MCF 10A (cell line): ENCODE data around the gene ABCG1. TPM values are rescaled to one million over a fixed set of nuclear protein-coding genes. Genes with fewer than 3 reads are reported as not detected.

Source experiments
- BruUV-seq: library from RNA; stranded (reverse); fragments of 400-500 nt; replicated peaks from 2 replicates; lab custom pipeline; 2021; lab: Mats Ljungman, UMichigan
- CTCF ChIA-PET: fragments of 300-600 bp; sonication (Branson Sonifier 250); formaldehyde crosslinking; extraction: SDS; loops from one replicate; lab custom pipeline; 2021; ENCODE audit warnings: antibody characterized with exemption, inconsistent platforms; lab: Yijun Ruan, JAX
- POLR2A ChIA-PET: fragments of 300-600, 350-650 bp; sonication (Branson Sonifier 250); formaldehyde crosslinking; extraction: SDS; loops from one replicate; lab custom pipeline; 2020; ENCODE audit warnings: antibody characterized with exemption, inconsistent platforms; lab: Yijun Ruan, JAX
- DNase-seq: peaks from one replicate; pipeline ENCODE4 v3.0.0-alpha.2; 2018; ENCODE audit not compliant: unreplicated experiment
- H3K27ac Mint-ChIP-seq: one replicate; pipeline ENCODE4 v1.8.0; 2022; ENCODE audit warnings: mild to moderate bottlenecking, low read depth, mixed read lengths; ENCODE audit not compliant: unreplicated experiment
- H3K27me3 Mint-ChIP-seq: one replicate; pipeline ENCODE4 v1.8.0; 2022; ENCODE audit warnings: mixed read lengths; ENCODE audit not compliant: insufficient read depth, unreplicated experiment
- H3K36me3 Mint-ChIP-seq: one replicate; pipeline ENCODE4 v1.8.0; 2022; ENCODE audit warnings: mild to moderate bottlenecking, moderate library complexity, mixed read lengths; ENCODE audit not compliant: insufficient read depth, unreplicated experiment
- H3K4me1 Mint-ChIP-seq: one replicate; pipeline ENCODE4 v1.8.0; 2022; ENCODE audit warnings: mixed read lengths; ENCODE audit not compliant: insufficient read depth, unreplicated experiment
- H3K4me3 Mint-ChIP-seq: one replicate; pipeline ENCODE4 v1.8.0; 2022; ENCODE audit warnings: mild to moderate bottlenecking, moderate library complexity, mixed read lengths; ENCODE audit not compliant: unreplicated experiment
- H3K9me3 Mint-ChIP-seq: one replicate; pipeline ENCODE4 v1.8.0; 2022; ENCODE audit warnings: mixed read lengths; ENCODE audit not compliant: unreplicated experiment
- CTCF ChIP-seq: fragments of 200-600 bp; IDR thresholded peaks from one replicate; pipeline ENCODE4 v1.8.0; 2022; ENCODE audit warnings: antibody characterized with exemption, mild to moderate bottlenecking; ENCODE audit not compliant: unreplicated experiment
- intact Hi-C: fragments of 100-400 bp; cut with micrococcal nuclease; formaldehyde crosslinking; loops from 2 replicates; pipeline ENCODE4 v1.14.1; 2022
- total RNA-seq: library from RNA; stranded (reverse); gene quantifications from 2 replicates; pipeline ENCODE4 v1.2.3, GENCODE V29; 2022

The ABCG1 gene
- total RNA-seq, 1 experiment from 2014 or later = 25.5 TPM

- no peak overlapping the region for H3K27ac Mint-ChIP-seq
- no peaks in the 10 kb centered on the region for H3K36me3 Mint-ChIP-seq
- ChIA-PET CTCF (no interaction called here), POLR2A (no interaction called here)
- H3K4me1 Mint-ChIP-seq = peaks cover 14% of the 10 kb centered on the region
- no TSS peak for BruUV-seq
- TF ChIP-seq CTCF = no peak
- H3K4me3 Mint-ChIP-seq = no peak overlapping the region
- H3K27me3 Mint-ChIP-seq = no peaks in the 10 kb centered on the region
- intact Hi-C loops = no loop called here
- no peaks in the 10 kb centered on the region for H3K9me3 Mint-ChIP-seq
- no peak for DNase-seq
Measured at GRCh38 chr21:42256316-42256715, 37.4 kb downstream of the ABCG1 start.

GRCh38 chr21:42257091-42257765, 38.3 kb downstream of the ABCG1 start:
- Mint-ChIP-seq H3K27ac (no peak overlapping the region), H3K27me3 (no peaks in the 10 kb centered on the region), H3K4me1 (peaks cover 14% of the 10 kb centered on the region), H3K9me3 (no peaks in the 10 kb centered on the region), H3K4me3 (no peak overlapping the region), H3K36me3 (no peaks in the 10 kb centered on the region)
- DNase-seq = no peak
- ChIA-PET POLR2A (interaction anchor here (0.7 to 0.9 kb wide), 2 partner anchors 11 to 22 kb away, joined by 3 to 7 read pairs; no protein-coding TSS in a partner anchor), CTCF (interaction anchor here (0.5 to 1.4 kb wide), 3 partner anchors 35 to 248 kb away, joined by 3 to 4 read pairs (median 3); no protein-coding TSS in a partner anchor)
- intact Hi-C loops = no loop called here
- BruUV-seq = no TSS peak
- no peak for TF ChIP-seq CTCF

- no TSS peak for BruUV-seq
- intact Hi-C loops = loop anchor here (1.0 kb wide), 2 partner anchors 94 to 113 kb away; no protein-coding TSS in a partner anchor
- H3K36me3 Mint-ChIP-seq = no peaks in the 10 kb centered on the region
- no peaks in the 10 kb centered on the region for H3K27me3 Mint-ChIP-seq
- no peaks in the 10 kb centered on the region for H3K9me3 Mint-ChIP-seq
- POLR2A ChIA-PET = interaction anchor here (0.6 to 0.8 kb wide), 4 partner anchors 23 to 87 kb away, joined by 3 read pairs; no protein-coding TSS in a partner anchor
- peak; percentile 87 for TF ChIP-seq CTCF
- H3K4me3 Mint-ChIP-seq = no peak overlapping the region
- H3K27ac Mint-ChIP-seq = no peak overlapping the region
- DNase-seq = peak; percentile 67
- peaks cover 14% of the 10 kb centered on the region for H3K4me1 Mint-ChIP-seq
- CTCF ChIA-PET = interaction anchor here (0.6 to 3.3 kb wide), 20 partner anchors 13 to 388 kb away, joined by 3 to 26 read pairs (median 5); no protein-coding TSS in a partner anchor
Measured at GRCh38 chr21:42258150-42258884, 39.4 kb downstream of the ABCG1 start.
